Lung (tissue), 16 donors: Measurements from ENCODE around the gene SDR9C7. TPM values are rescaled to one million over a fixed set of nuclear protein-coding genes. Genes with fewer than 3 reads are reported as not detected.
"Not testable (repeated sequence)": the region's sequence is repeated elsewhere in the genome, so short reads cannot be mapped to it uniquely, and the experiment has no call there.

ENCODE experiments used
- ATAC-seq: fragments of 200-7000 bp; cut with Tn5 transposase; one replicate; pipeline ENCODE4 v1.9.1; 2020; ENCODE audit warnings: moderate number of reproducible peaks; ENCODE audit not compliant: insufficient read depth, low FRiP score
- DNase-seq, 3 donors: peaks; one replicate each; pipeline ENCODE4 v3.0.0-alpha.2; 2013 to 2017
- H3K27ac ChIP-seq, 2 donors: one replicate each; pipeline ENCODE4 v1.5.1; 2013; ENCODE audit warnings: mild to moderate bottlenecking in 2 of 2, moderate library complexity in 2 of 2, control low read depth in 1 of 2, inconsistent platforms in 1 of 2, low read depth in 1 of 2, low read length in 1 of 2
- H3K27me3 ChIP-seq, 3 donors: one replicate each; pipeline ENCODE4 v1.5.1; 2013; ENCODE audit warnings: low read length in 2 of 3; ENCODE audit not compliant: control insufficient read depth in 3 of 3, insufficient read depth in 3 of 3
- H3K36me3 ChIP-seq, 4 donors: one replicate each; pipeline ENCODE4 v1.5.1; 2013; ENCODE audit warnings: low read length in 4 of 4, mild to moderate bottlenecking in 1 of 4, moderate library complexity in 1 of 4; ENCODE audit not compliant: control insufficient read depth in 4 of 4, insufficient read depth in 4 of 4
- H3K4me1 ChIP-seq, 5 donors: one replicate each; pipeline ENCODE4 v1.5.1; 2013; ENCODE audit warnings: low read length in 5 of 5, mild to moderate bottlenecking in 2 of 5, moderate library complexity in 1 of 5; ENCODE audit not compliant: control insufficient read depth in 5 of 5, insufficient read depth in 5 of 5
- H3K4me3 ChIP-seq: one replicate; pipeline ENCODE4 v1.5.1; 2013; ENCODE audit warnings: mild to moderate bottlenecking, control low read depth, moderate library complexity
- H3K9ac ChIP-seq, 2 donors: one replicate each; pipeline ENCODE4 v1.5.1; 2013; ENCODE audit warnings: low read length in 2 of 2, control low read depth in 1 of 2; ENCODE audit not compliant: insufficient read depth in 1 of 2
- H3K9me3 ChIP-seq, 4 donors: one replicate each; pipeline ENCODE4 v1.5.1; 2013; ENCODE audit warnings: low read length in 3 of 4, mild to moderate bottlenecking in 1 of 4, moderate library complexity in 1 of 4; ENCODE audit not compliant: control insufficient read depth in 4 of 4, insufficient read depth in 3 of 4
- CTCF ChIP-seq: IDR thresholded peaks from 2 replicates; pipeline ENCODE4 v1.5.1; 2012; ENCODE audit warnings: mild to moderate bottlenecking; ENCODE audit errors: control extremely low read depth, extremely low read depth
- WGBS, 2 donors: extraction: QIAGEN DNeasy Blood & Tissue Kit; methylation state at CpG; one replicate each; pipeline ENCODE4 v1.1.7; 2013; 5-methylcytosine and 5-hydroxymethylcytosine counted together
- long read RNA-seq, 5 donors: transcript quantifications; one replicate each; lab custom pipeline, GENCODE V29; 2026
- polyA plus RNA-seq, 2 donors: library from polyadenylated mRNA; stranded (reverse); fragments of 200-250 nt; gene quantifications; one replicate each; pipeline ENCODE4 v1.2.1, GENCODE V29; 2013
- total RNA-seq, 2 donors: library from RNA; depleted of rRNA in 1 of 2; stranded (reverse); fragments of >200 nt in 1 of 2; gene quantifications; one replicate each; pipeline ENCODE4 v1.2.1, GENCODE V29; 2014 to 2021
- donor health status: control.
- donor health status: control.
- donor health status: Bipolar disorder and iron deficiency.
- donor health status: healthy.
- donor health status: DM: yes; HTN: yes; CAD: no.

Gene SDR9C7
- not detected for total RNA-seq
- not detected for polyA plus RNA-seq
- long read RNA-seq, donor 1: 0 reads
- long read RNA-seq, donor 2: 0 reads
- long read RNA-seq, donor 3: 0 reads
- long read RNA-seq, donor 4: 0 reads
- long read RNA-seq, donor 5: 0 reads

GRCh38 chr12:56933826-56934625 lies at the start of gene SDR9C7:
Gene SDR9C7 (minus strand): TSS chr12:56934408. CDS start chr12:56934261, 147 bp downstream.
- no peak within 1 kb of the TSS for H3K4me3 ChIP-seq
- WGBS, 2 donors: 89 to 93% methylated on average over 15 of the region's 15 CpGs
- no peak within 1 kb of the TSS for H3K9ac ChIP-seq
- H3K36me3 ChIP-seq: no peaks in the 10 kb centered on the region
- H3K9me3 ChIP-seq: no peaks in the 10 kb centered on the region
- ATAC-seq (no peak), DNase-seq (no peak)
- no peak within 1 kb of the TSS for H3K27ac ChIP-seq
- TF ChIP-seq CTCF: no peak
- no peaks in the 10 kb centered on the region for H3K27me3 ChIP-seq
- H3K4me1 ChIP-seq: peaks cover 0 to 12% (median 5%) of the 10 kb centered on the region in 5 donors

- no peak for TF ChIP-seq CTCF
- H3K9ac ChIP-seq: no peak overlapping the region
- no peaks in the 10 kb centered on the region for H3K36me3 ChIP-seq
- H3K9me3 ChIP-seq: no peaks in the 10 kb centered on the region
- H3K4me1 ChIP-seq: peaks cover 0 to 6% (median 4%) of the 10 kb centered on the region in 5 donors
- DNase-seq: no peak
- no peaks in the 10 kb centered on the region for H3K27me3 ChIP-seq
- WGBS, 2 donors: 81 to 98% methylated on average over 4 of the region's 4 CpGs
- ATAC-seq: no peak
- H3K4me3 ChIP-seq: no peak overlapping the region
- H3K27ac ChIP-seq: no peak overlapping the region
Observed at GRCh38 chr12:56983386-56983785, 49.2 kb upstream of the SDR9C7 start.

DNA sequence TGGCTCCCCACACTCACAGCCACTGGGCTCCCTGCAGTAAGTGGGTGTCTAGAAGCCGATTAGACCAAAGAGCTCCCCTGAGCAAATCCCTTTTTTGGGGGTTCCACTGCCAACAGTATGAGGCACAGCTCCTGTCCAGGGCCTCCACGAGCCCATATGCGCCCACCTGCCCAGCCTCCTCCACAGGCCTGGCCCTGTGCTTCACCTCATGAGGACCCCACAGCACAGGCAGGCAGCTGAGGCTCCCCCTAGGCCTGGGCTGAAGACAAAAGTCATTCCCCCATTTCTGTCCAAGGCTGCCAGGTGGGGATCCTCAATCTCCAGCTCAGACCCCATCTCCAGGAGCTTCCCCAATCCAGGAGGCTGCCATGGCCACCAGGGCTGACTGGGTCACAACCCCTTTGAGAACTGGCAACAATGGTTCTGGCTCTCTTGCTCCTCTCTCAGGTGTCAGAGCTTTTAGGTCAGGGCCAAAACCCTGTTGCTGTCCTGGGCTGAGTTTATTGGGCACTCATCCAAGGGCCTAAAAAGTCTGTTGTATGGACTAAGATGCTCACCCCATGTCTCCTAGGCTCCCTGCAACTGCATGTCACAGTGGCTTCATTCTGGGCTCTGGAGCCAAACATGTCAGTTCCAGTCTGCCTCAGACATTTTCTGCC lies 48.5 kb upstream of the SDR9C7 start:
- H3K4me3 ChIP-seq, H3K27ac ChIP-seq, ATAC-seq, H3K27me3 ChIP-seq, DNase-seq, H3K9ac ChIP-seq, H3K36me3 ChIP-seq, H3K9me3 ChIP-seq, H3K4me1 ChIP-seq: not testable (repeated sequence)
- WGBS, 2 donors: 92 to 96% methylated on average over 3 of the region's 3 CpGs

DNA sequence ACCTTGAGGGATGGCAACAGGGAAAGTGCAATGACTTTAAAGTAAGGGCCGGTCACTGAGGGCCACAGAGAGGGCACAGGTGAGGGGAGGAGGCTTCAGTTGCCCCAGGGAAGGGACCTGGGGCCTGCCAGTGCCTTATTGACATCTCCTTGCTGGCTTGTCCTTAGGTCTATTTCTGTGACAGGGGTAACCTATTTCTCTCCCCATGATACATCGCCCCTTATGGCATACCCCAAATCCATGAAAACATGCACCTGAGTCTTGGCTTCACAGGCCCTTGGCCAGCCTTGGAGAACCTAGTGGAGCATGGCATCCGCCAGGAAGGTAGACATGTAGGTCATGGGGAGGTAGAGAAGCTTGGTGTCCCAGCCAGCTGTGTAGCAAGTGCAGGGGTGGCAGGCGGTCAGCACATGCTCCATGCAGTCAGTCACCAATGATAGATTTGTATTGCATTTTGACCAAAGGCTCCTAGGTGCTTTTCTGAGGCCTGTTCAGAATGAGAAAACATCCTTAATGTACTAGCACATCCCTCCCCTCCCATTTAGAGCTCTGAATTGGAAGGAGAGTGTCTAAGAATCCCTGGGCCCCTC lies 46.8 kb upstream of the SDR9C7 start:
- H3K4me1 ChIP-seq: no peaks in the 10 kb centered on the region
- H3K27ac ChIP-seq: no peak overlapping the region
- no peaks in the 10 kb centered on the region for H3K9me3 ChIP-seq
- no peak for DNase-seq
- H3K4me3 ChIP-seq: no peak overlapping the region
- H3K9ac ChIP-seq: no peak overlapping the region
- no peak for TF ChIP-seq CTCF
- no peaks in the 10 kb centered on the region for H3K36me3 ChIP-seq
- H3K27me3 ChIP-seq: no peaks in the 10 kb centered on the region
- no peak for ATAC-seq
- WGBS, 2 donors: 95 to 96% methylated on average over 4 of the region's 4 CpGs
